ENCODE measurements around the gene RNF5. TPM values are rescaled to one million over a fixed set of nuclear protein-coding genes. Genes with fewer than 3 reads are reported as not detected.
A peak's percentile ranks its signal among the peaks of the same experiment; 100 is the strongest.

Gene RNF5
- total and polyA plus RNA-seq, 9 of the 15 experiments (the other 6 are each of a cell fraction or from before 2014, with no cell fraction given): 62.2 to 245 (median 129) TPM

GRCh38 chr6:32183483-32184083 is 5.4 kb downstream of the RNF5 start (continued):
- TF ChIP-seq ERF (CRISPR knock-in tag; IDR thresholded peaks at IDR 0.05) (no peak), GTF3C2 (IDR thresholded peaks at IDR 0.05; ENCODE audit: borderline replicate concordance, extremely low read depth, insufficient read length) (no peak), GATA2 (CRISPR knock-in tag; IDR thresholded peaks at IDR 0.05) (no peak), CHCHD3 (CRISPR knock-in tag; IDR thresholded peaks at IDR 0.05) (no peak), MECOM (CRISPR knock-in tag; IDR thresholded peaks at IDR 0.05) (no peak)

- H3K27ac ChIP-seq (ENCODE audit: extremely low read depth, low read depth, low read length): peak within 1 kb of the TSS; percentile 56; the same call in 2 of the 3 replicates
- in situ Hi-C loops (cut with MboI) (no loop called here), intact Hi-C loops (cut with micrococcal nuclease) (no loop called here)
- DNase-seq (ENCODE audit: extremely low read depth in 1 of 4, low spot score in 3 of 4) (peak in 1 of 4 experiments; percentile 24), FAIRE-seq (no peak), ATAC-seq (0 out of 3 replicates have a peak, but pooled peaks have one; percentile 1)
- no TSS peak for BruUV-seq (replicated peaks)
- peaks cover 64 to 69% of the 10 kb centered on the region in 2 experiments for H3K4me1 ChIP-seq (replicated peaks in 1 of 2; ENCODE audit: control insufficient read depth in 2 of 2, insufficient read depth in 2 of 2, low read length in 2 of 2)
- no peak within 1 kb of the TSS for H3K4me3 ChIP-seq
- peaks cover 85% of the 10 kb centered on the region; the same call in 2 of the 3 replicates for H3K36me3 ChIP-seq (ENCODE audit: control insufficient read depth, insufficient read depth, low read length)
- H3K79me2 ChIP-seq (ENCODE audit: control insufficient read depth, insufficient read depth, low read length): peaks cover 61% of the 10 kb centered on the region
- POLR2A ChIA-PET: no interaction called here
- 81% methylated on average over 6 of the region's 6 CpGs for WGBS (ENCODE audit: insufficient coverage, low coverage, missing lambda C conversion rate)
- H2AFZ ChIP-seq (ENCODE audit: low read depth, low read length): no peak within 1 kb of the TSS
- no peak within 1 kb of the TSS for H3K4me2 ChIP-seq (ENCODE audit: insufficient read depth, low read length)
- H3K9me3 ChIP-seq (replicated peaks; ENCODE audit: control insufficient read depth, insufficient read depth, low read depth, low read length): no peaks in the 10 kb centered on the region
- no peaks in the 10 kb centered on the region for H3K27me3 ChIP-seq (ENCODE audit: control insufficient read depth in 2 of 2, insufficient read depth in 2 of 2, low read length in 2 of 2)
- H3K9ac ChIP-seq (ENCODE audit: insufficient read depth in 1 of 2, low read depth in 2 of 2, low read length in 2 of 2): peak within 1 kb of the TSS; percentile 42 to 82
- CTCF ChIA-PET (ENCODE audit: low intra/inter-chr PET ratio): no interaction called here
- peaks cover 7% of the 10 kb centered on the region for H3K9me1 ChIP-seq (ENCODE audit: control insufficient read depth, insufficient read depth, low read length)
- no peaks in the 10 kb centered on the region for H4K20me1 ChIP-seq (replicated peaks; ENCODE audit: control insufficient read depth, insufficient read depth, low read length)
- peak; percentile 74; the same call in 1 of the 2 replicates for TF ChIP-seq CREB5 (CRISPR knock-in tag; IDR thresholded peaks at IDR 0.05)
- peak; percentile 64 for TF ChIP-seq SUPT5H (IDR thresholded peaks at IDR 0.05)
- TF ChIP-seq HSF4 (CRISPR knock-in tag; IDR thresholded peaks at IDR 0.05; ENCODE audit: borderline replicate concordance): peak; percentile 16; the same call in 1 of the 2 replicates
- TF ChIP-seq MAZ (CRISPR knock-in tag; conservative IDR thresholded peaks at IDR 0.05 in 1 of 2, IDR thresholded peaks at IDR 0.05 in 1 of 2): 0 out of 4 replicates have a peak, but pooled peaks of 1 of the 2 experiments have one; percentile 51
- peak; percentile 65; the same call in 1 of the 2 replicates for TF ChIP-seq ZBTB17 (CRISPR knock-in tag; IDR thresholded peaks at IDR 0.05)
- peak; percentile 88 for TF ChIP-seq CEBPG (CRISPR knock-in tag; IDR thresholded peaks at IDR 0.05)
- peak; percentile 89 to 95 for TF ChIP-seq CEBPG (tag; conservative IDR thresholded peaks at IDR 0.05 in 1 of 2, IDR thresholded peaks at IDR 0.05 in 1 of 2)
- TF ChIP-seq ZSCAN32 (CRISPR knock-in tag; IDR thresholded peaks at IDR 0.05): no peak
- no peak for TF ChIP-seq MYC (IDR thresholded peaks at IDR 0.05; ENCODE audit: low read depth, low read length)
- TF ChIP-seq MYC (CRISPR knock-in tag; IDR thresholded peaks at IDR 0.05; ENCODE audit: borderline replicate concordance, low read depth): peak; percentile 75
- peak; percentile 59; the same call in 1 of the 2 replicates for TF ChIP-seq POLR2AphosphoS5 (IDR thresholded peaks at IDR 0.05; ENCODE audit: control insufficient read depth, insufficient read depth, low read depth, low read length)
These were observed 6.0 kb downstream of the RNF5 start, which contains the start of gene AGER for GRCh38 chr6:32184084-32184640. Gene AGER, minus strand, starts transcription at chr6:32184253. Its CDS starts 31 bp downstream, at chr6:32184222.

Data from K562 (cell line).